SK-N-DZ (cell line): ENCODE measurements around the gene MEOX2. TPM values are rescaled to one million over a fixed set of nuclear protein-coding genes. Genes with fewer than 3 reads are reported as not detected.

Experiments used
- DNase-seq: peaks from one replicate; pipeline ENCODE4 v3.0.0-alpha.2; 2015; ENCODE audit warnings: low spot score
- polyA plus RNA-seq, 2 experiments: library from polyadenylated mRNA; depleted of rRNA; stranded (reverse); fragments of >200 nt; gene quantifications; 2 replicates each; pipeline ENCODE4 v1.2.3, GENCODE V29; 2014

Gene MEOX2
- not detected in 2 replicates for polyA plus RNA-seq (2014; cell fraction: cytosol; rRNA removed)
- polyA plus RNA-seq (2014; cell fraction: nucleus; rRNA removed), result not detected in 2 replicates

DNA sequence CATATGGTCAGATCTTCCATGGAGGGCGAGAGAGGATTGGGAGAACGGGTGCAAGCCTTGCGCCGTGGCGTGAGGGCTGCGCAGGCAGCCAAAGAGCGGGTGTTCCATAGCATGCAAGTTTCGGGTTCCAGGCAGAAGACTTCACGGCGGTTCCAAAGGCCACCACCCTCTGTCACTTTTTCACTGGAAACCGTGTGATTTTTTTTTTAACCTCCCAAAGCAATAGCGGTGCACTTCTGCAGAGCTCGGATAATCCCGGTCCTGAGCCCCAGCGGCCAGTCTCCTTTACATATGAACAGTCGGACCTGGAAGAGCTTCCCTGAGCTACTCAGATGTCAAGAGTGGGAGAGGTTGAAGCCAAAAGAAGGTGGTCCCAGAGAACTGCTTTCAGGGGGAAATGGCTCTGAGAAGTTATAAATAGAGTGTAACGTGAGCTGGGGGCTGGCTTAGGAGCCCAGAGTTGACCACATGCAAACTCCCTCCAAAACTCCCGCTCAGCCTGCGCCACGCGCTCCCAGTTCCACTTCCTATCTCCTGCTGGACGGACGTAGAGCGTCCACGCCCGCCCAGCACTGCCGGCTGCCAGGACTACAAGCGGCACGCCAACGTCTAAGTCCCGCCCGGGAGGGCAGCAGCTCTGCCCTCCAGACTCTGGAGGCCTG, at the start of gene MEOX2:
TSS of gene MEOX2 (minus strand) at position 389 of the 662 bp plus-strand sequence. CDS start at position 108, 281 bp downstream.
- DNase-seq, result peak; percentile 28

- DNase-seq, result no peak
Measured at GRCh38 chr7:15729746-15730145, 43.3 kb upstream of the MEOX2 start.

- no peak for DNase-seq
Measured at GRCh38 chr7:15725051-15725450, 38.6 kb upstream of the MEOX2 start.

DNA sequence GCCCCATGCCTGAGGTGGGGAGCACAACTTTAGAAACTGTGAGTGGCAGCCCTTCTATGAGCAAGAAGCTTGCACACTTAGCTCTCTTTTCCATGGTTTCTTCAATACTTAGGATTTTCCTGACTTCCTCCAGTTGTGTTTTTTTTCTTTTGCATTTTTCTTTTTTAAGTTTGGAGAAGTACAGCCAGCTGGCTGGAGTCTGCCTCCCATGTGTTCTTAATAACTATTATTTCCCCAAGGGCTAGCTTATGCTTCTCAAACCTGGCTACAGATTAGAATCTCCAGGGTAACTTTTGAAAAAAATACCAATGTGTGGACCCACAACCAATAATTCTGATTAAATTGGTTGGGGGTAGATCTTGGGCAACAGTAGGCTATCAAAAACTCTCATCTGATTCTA, 37.4 kb upstream of the MEOX2 start:
- DNase-seq, result no peak

DNA sequence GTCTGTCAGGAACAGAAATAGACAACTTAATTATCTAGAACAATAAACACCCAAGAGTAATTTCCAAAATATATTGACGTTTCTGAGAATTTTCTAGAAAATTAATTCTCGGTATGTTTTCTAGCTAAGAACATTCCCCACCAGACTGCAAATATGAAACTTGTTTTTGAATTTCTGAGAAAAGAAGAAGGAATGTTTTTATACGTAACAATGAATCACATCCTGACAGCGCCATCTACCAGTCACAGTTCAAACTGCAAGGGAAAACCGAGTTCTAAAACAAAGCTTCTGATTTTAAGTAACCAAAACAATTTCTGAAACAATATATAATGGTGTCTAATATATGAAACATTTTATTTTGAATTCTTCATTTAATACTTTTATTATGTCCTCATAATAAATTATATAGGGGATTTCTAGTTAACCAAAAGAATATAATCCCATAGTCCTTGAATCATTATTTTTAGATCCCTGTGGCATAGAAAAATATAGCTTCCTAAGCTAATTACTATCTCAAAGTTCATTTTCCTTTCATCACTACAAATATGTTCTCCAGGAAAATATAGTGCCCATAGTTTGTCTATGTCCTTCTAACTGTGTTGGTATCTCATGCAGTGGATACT, 34.5 kb upstream of the MEOX2 start:
- DNase-seq, result peak; percentile 38

DNA sequence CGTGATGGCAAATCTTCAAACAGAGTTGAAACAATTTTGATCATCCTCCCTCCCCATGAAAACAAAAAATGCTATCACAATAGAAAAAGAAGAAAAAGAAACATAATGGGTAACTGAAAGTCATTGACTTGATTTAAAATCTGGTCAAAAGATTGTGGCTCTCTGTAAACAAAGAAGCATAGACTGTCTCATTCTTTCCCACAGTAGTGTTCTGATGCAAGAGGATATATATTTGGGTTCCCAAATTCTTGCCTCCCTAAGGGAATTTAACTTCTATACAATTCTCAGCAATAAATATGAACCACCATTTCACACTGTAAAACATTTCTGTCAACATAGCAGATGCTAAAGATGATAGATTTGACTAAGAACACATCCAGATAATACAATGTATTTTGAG, 32.8 kb upstream of the MEOX2 start:
- no peak for DNase-seq

DNA sequence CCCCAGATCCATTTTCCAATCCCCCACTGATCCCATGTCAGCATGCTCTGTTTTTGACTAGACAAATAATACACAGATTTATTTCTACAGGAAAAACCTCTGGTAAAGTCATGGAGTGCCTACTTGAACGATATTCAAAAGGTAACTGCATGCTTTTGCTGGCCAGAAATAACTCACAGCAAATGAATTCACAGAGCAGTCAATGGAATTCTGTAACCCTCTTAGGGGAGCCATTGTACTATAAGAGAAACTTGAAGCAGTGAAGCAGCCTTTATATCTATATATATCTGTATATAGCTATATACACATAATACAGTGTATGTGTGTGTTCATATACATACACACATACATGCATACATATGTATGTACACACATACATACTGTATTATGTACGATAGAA, 29.0 kb upstream of the MEOX2 start:
- DNase-seq, result no peak

GRCh38 chr7:15709978-15710377, 23.5 kb upstream of the MEOX2 start:
- DNase-seq, result no peak

GRCh38 chr7:15707570-15707969, 21.1 kb upstream of the MEOX2 start:
- DNase-seq, result no peak

GRCh38 chr7:15703732-15704131, 17.2 kb upstream of the MEOX2 start:
- DNase-seq, result no peak

- no peak for DNase-seq
Measured at GRCh38 chr7:15692501-15693020, 6.1 kb upstream of the MEOX2 start.

- no peak for DNase-seq
Measured at GRCh38 chr7:15688911-15689310, 2.4 kb upstream of the MEOX2 start.

- no peak for DNase-seq
Measured at GRCh38 chr7:15688279-15688626, 1.8 kb upstream of the MEOX2 start.

GRCh38 chr7:15687546-15688278, 1.2 kb upstream of the MEOX2 start:
- DNase-seq, result peak; percentile 43

DNA sequence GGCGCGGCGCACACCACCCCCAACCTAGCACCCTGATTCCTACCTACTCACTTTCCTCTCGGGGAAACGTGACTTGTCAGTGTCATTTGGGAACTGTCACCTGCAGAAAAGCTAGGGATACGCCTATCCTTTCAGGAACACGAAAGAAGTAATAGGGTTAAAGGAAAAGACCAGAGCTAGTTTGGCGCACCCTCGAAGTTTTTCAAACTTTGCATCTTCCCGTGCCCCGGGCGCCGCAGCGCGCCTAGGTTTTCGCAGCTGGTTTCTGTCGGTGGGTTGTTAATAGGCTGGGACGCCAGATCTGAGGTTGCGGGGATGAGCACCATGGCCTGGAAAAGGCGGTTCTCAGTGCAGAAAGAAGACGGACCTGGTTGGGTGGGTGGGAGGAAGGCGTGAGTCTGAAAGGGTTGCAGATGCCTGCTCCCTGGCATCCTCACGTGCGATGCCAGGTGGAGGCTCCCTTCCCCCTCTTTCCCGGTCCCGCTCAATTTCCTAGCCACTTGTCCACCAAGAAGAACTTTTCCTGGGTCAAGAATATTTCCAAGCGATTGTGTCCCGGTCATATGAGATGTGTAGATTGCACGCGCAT, 568 bp upstream of the MEOX2 start:
- DNase-seq, result no peak

DNA sequence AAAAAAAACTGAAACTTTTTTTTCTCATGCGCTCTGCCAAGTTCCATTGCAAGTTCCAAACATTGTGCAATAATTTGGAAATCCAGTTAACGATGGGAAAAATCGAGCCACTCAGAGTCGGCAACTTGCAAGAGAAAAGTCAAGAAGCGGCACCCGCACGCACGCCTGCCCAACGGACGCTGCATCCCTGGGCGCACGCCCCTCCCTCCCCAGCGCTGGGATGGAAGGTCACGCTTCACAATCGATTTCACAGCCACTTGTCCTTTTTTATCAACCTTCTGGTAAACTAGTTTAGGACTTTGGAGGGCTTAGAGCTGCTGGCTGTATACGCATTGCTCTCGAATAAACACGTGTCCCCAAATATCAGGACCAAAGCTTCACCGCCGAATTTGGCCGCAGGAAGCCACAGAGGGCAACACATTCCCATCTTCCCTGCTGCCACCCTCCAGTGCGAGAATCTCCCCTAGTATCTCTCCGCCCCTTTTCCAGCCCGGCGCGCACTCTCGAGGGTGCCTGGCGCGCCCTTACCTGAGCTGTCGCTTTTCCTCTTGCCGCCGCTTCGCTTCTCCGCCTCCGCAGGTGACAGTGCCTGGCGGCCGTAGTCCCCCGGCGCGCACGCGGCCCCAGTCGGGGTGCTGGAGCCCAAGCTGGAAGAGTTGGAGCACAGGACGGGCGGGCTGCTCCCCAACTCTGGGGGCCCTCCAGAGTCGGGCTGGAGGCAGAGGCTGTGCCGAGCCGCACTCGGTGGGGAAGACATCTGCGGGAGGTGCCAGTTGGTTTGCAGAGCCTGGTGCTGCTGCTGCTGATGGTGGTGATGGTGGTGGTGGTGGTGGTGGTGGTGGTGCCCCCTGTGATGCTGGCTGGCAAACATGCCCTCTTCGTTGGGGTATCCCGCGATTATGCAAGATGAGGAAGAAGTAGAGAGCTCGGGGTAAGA, 857 bp downstream of the MEOX2 start:
- DNase-seq, result peak; percentile 3

- DNase-seq, result no peak
Measured at GRCh38 chr7:15684871-15685270, 1.6 kb downstream of the MEOX2 start.

- DNase-seq, result no peak
Measured at GRCh38 chr7:15684111-15684800, 2.2 kb downstream of the MEOX2 start.

DNA sequence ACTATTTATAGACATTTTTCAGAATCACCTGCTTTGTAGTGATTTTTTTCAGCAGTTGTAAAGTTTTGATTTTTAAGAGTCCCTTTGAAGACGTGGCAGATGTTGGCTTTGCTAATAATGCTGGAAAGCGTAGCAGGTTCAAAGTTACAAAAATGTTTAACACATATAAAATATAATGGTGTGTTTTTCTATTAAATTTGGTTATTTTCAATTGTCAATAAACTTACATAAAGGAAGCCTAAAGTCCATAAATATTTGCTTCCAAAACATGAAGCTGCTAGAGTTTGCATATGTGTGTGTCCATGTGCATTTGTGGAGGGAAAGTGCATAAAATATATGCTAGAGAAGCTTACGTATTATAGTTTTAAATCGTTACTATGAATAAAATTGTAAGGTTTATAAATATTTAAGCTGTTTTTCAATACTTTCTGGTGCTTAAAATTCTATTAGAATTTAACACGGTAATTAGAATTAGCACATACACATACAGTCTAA, 3.7 kb downstream of the MEOX2 start:
- no peak for DNase-seq

DNA sequence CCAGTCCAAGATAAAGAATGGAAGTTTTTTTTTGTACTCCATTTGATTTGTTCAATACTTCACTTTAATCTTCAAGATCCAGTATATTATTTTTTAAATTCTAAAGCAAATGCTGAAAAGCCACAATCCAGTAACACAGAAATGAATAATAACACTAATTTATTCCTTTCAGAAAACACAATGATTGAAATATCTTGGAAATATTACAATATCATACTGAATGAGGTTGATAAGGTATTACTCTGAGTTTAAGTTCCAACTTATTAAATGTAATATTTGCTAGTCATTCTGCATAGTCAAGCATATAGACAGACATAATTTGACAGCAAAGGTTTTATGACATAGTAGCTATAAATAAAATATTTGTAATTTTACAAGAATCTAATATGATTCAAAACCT, 4.4 kb downstream of the MEOX2 start:
- no peak for DNase-seq
